ENCODE data around the gene RBM48. TPM values are rescaled to one million over a fixed set of nuclear protein-coding genes. Genes with fewer than 3 reads are reported as not detected.

RBM48 gene
- total and polyA plus RNA-seq, 9 of the 15 experiments (the other 6 are each of a cell fraction or from before 2014, with no cell fraction given), result 9.9 to 35.1 (median 16.3) TPM

- no peak for DNase-seq (ENCODE audit: extremely low read depth in 1 of 4, low spot score in 3 of 4)
- TF ChIP-seq, protein P1, sequence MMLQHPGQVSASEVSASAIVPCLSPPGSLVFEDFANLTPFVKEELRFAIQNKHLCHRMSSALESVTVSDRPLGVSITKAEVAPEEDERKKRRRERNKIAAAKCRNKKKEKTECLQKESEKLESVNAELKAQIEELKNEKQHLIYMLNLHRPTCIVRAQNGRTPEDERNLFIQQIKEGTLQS (IDR thresholded peaks at IDR 0.05), result peak; percentile 12; the same call in 1 of the 2 replicates
- TF ChIP-seq, protein P1 (CRISPR knock-in tag; conservative IDR thresholded peaks at IDR 0.05), result no peak
- TF ChIP-seq CEBPG (CRISPR knock-in tag; IDR thresholded peaks at IDR 0.05) (no peak), CEBPG (tag; conservative IDR thresholded peaks at IDR 0.05 in 1 of 2, IDR thresholded peaks at IDR 0.05 in 1 of 2) (peak; percentile 85), MEIS2 (IDR thresholded peaks at IDR 0.05; ENCODE audit: partially characterized antibody) (peak; percentile 36), BHLHE40 (IDR thresholded peaks at IDR 0.05; ENCODE audit: low read length) (no peak), CEBPB (tag; IDR thresholded peaks at IDR 0.05) (peak; percentile 91)
- H3K79me2 ChIP-seq (ENCODE audit: control insufficient read depth, insufficient read depth, low read length), result peaks cover 87% of the 10 kb centered on the region
- BruUV-seq (replicated peaks), result no TSS peak
- H3K4me1 ChIP-seq (replicated peaks in 1 of 2; ENCODE audit: control insufficient read depth in 2 of 2, insufficient read depth in 2 of 2, low read length in 2 of 2), result peaks cover 16 to 21% of the 10 kb centered on the region in 2 experiments; a peak in 4 of 5 replicates
- POLR2A ChIA-PET, result no interaction called here
- in situ Hi-C loops (cut with MboI), result no loop called here
- peaks cover 21% of the 10 kb centered on the region for H4K20me1 ChIP-seq (replicated peaks; ENCODE audit: control insufficient read depth, insufficient read depth, low read length)
- no peak overlapping the region for H2AFZ ChIP-seq (ENCODE audit: low read depth, low read length)
- ATAC-seq, result no peak
- peak overlapping the region; percentile 61; the same call in 1 of the 3 replicates for H3K27ac ChIP-seq (ENCODE audit: extremely low read depth, low read depth, low read length)
- intact Hi-C loops (cut with micrococcal nuclease), result no loop called here
- FAIRE-seq, result no peak
- no peaks in the 10 kb centered on the region for H3K27me3 ChIP-seq (ENCODE audit: control insufficient read depth in 2 of 2, insufficient read depth in 2 of 2, low read length in 2 of 2)
- H3K9me3 ChIP-seq (replicated peaks; ENCODE audit: control insufficient read depth, insufficient read depth, low read depth, low read length), result no peaks in the 10 kb centered on the region
- CTCF ChIA-PET (ENCODE audit: low intra/inter-chr PET ratio), result no interaction called here
- H3K9me1 ChIP-seq (ENCODE audit: control insufficient read depth, insufficient read depth, low read length), result no peaks in the 10 kb centered on the region
- H3K4me3 ChIP-seq, result no peak overlapping the region
- no peak overlapping the region for H3K4me2 ChIP-seq (ENCODE audit: insufficient read depth, low read length)
- no peak overlapping the region for H3K9ac ChIP-seq (ENCODE audit: insufficient read depth in 1 of 2, low read depth in 2 of 2, low read length in 2 of 2)
- H3K36me3 ChIP-seq (ENCODE audit: control insufficient read depth, insufficient read depth, low read length), result peaks cover 45% of the 10 kb centered on the region; the same call in 2 of the 3 replicates
Observed at GRCh38 chr7:92586403-92586802, 57.8 kb downstream of the RBM48 start.
